ENCODE data around the gene TTLL9.
"Not testable (repeated sequence)": the region's sequence is repeated elsewhere in the genome, so short reads cannot be mapped to it uniquely, and the experiment has no call there.

Gene TTLL9

DNA sequence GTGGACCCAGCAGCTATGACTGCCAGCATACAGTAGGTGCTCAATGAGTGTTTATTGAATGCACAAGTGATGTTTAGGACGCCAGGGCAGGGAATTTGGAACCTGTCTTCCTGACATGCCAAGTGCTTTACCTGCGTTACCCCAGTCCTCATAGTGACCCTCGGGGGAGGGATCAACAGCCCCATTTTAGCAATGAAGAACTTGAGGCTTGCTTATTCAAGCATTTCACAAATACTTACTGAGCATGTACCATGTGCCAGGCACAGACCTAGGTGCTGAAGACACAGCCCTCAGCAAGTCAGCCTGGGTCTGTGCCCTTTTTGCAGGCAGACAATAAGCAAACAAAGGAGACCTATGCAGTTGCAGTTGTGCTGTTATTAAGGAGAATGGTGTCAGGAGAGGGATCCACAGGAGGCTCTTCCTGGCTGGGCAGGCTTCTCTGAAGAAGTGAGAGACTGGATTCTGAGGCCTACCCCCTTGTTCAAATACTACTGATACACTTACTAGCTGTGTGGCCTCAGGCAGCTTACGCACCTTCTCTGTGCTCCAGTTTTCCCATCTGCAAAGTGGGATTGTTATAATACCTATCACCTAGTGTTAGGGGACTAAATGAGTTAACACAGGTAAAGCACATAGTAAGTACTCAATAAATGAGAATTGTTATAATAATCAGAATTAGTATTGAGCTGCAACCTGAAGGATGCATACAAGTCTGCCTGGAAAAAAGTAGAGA lies 39.8 kb downstream of the TTLL9 start:
- no peak for DNase-seq
- H3K27me3 ChIP-seq (replicated peaks), result no peaks in the 10 kb centered on the region
- H3K4me3 ChIP-seq (ENCODE audit: low read depth, low read length), result no peak overlapping the region
- H3K27ac ChIP-seq, result no peak overlapping the region
- TF ChIP-seq CTCF (IDR thresholded peaks at IDR 0.05; ENCODE audit: low read depth, low read length, missing control alignments), result no peak
- H3K36me3 ChIP-seq (replicated peaks), result no peaks in the 10 kb centered on the region
- in situ Hi-C loops (cut with HindIII; ENCODE audit: low pct_ligation_motif_present, low sequenced_read_pairs), result no loop called here

GRCh38 chr20:31913431-31914157 lies 43.2 kb downstream of the TTLL9 start:
- Histone ChIP-seq H3K36me3 (replicated peaks) (no peaks in the 10 kb centered on the region), H3K27me3 (replicated peaks) (no peaks in the 10 kb centered on the region), H3K4me3 (ENCODE audit: low read depth, low read length) (no peak overlapping the region), H3K27ac (no peak overlapping the region)
- in situ Hi-C loops (cut with HindIII; ENCODE audit: low pct_ligation_motif_present, low sequenced_read_pairs), result no loop called here
- no peak for DNase-seq
- TF ChIP-seq CTCF (IDR thresholded peaks at IDR 0.05; ENCODE audit: low read depth, low read length, missing control alignments), result no peak

- Histone ChIP-seq H3K27me3 (replicated peaks) (no peaks in the 10 kb centered on the region), H3K4me3 (ENCODE audit: low read depth, low read length) (no peak overlapping the region), H3K27ac (no peak overlapping the region), H3K36me3 (replicated peaks) (no peaks in the 10 kb centered on the region)
- in situ Hi-C loops (cut with HindIII; ENCODE audit: low pct_ligation_motif_present, low sequenced_read_pairs), result no loop called here
- no peak for DNase-seq
- no peak for TF ChIP-seq CTCF (IDR thresholded peaks at IDR 0.05; ENCODE audit: low read depth, low read length, missing control alignments)
Measured at GRCh38 chr20:31914170-31914569, 43.7 kb downstream of the TTLL9 start.

DNA sequence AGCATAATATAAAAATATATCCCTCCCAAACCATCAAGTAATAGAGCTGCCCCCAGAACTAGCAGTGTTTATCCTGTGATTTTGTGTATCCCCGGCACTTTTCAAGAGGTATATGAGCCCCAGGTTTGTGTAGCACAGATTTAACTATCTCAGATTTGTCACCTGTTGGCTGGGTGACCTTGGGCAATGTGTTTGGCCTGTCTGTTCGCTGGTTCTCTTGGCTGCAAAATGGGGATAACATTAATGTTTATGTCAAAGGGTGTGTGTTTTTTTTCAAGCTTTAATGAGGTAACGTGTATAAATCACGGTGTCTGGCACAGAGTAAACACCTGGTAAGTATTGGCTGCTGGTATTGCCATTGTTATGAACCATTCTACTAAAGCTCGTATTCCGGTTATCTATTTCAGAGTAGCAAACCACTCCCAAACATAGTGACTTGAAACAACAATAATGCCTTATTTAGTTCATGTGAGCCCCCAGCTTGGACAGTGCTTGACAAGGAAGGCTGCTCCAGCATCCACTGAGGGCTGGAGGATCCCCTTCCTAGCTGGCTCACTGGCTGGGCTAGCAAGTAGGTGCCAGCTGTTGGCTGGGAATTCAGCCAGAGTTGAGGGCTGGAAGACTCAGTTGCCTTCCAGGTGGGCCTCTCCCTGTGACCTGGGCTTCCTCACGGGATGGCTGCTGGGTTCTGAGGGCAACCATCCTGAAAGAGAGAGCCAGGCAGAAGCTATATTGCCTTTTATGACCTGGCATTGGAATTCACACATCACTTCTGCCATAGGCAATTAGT lies 45.3 kb downstream of the TTLL9 start:
- TF ChIP-seq CTCF (IDR thresholded peaks at IDR 0.05; ENCODE audit: low read depth, low read length, missing control alignments), result no peak
- peaks cover 2% of the 10 kb centered on the region for H3K27me3 ChIP-seq (replicated peaks)
- H3K27ac ChIP-seq, result no peak overlapping the region
- no peak overlapping the region for H3K4me3 ChIP-seq (ENCODE audit: low read depth, low read length)
- in situ Hi-C loops (cut with HindIII; ENCODE audit: low pct_ligation_motif_present, low sequenced_read_pairs), result no loop called here
- no peaks in the 10 kb centered on the region for H3K36me3 ChIP-seq (replicated peaks)
- DNase-seq, result no peak

DNA sequence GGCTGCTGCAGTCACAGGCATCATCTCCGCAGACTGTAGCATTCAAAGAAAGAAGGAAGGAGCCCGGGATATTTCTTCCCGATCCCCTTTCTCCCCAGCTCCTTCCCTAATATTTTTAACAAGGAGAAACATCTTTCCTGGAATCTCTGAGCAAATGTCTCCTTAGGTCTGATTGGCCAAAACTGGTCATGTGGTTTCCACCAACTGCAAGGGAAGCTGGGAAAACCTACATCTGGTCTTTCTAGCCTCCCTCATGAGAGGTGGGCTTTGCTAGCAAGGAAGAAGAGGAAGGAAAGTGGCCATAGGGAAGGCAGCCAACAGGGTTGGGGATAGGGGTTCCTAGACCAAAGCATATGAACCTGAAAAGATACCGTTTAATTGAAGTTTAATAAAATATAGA lies 46.3 kb downstream of the TTLL9 start:
- Histone ChIP-seq H3K27ac (no peak overlapping the region), H3K27me3 (replicated peaks) (peaks cover 2% of the 10 kb centered on the region), H3K36me3 (replicated peaks) (no peaks in the 10 kb centered on the region), H3K4me3 (ENCODE audit: low read depth, low read length) (no peak overlapping the region)
- in situ Hi-C loops (cut with HindIII; ENCODE audit: low pct_ligation_motif_present, low sequenced_read_pairs), result no loop called here
- TF ChIP-seq CTCF (IDR thresholded peaks at IDR 0.05; ENCODE audit: low read depth, low read length, missing control alignments), result no peak
- no peak for DNase-seq

DNA sequence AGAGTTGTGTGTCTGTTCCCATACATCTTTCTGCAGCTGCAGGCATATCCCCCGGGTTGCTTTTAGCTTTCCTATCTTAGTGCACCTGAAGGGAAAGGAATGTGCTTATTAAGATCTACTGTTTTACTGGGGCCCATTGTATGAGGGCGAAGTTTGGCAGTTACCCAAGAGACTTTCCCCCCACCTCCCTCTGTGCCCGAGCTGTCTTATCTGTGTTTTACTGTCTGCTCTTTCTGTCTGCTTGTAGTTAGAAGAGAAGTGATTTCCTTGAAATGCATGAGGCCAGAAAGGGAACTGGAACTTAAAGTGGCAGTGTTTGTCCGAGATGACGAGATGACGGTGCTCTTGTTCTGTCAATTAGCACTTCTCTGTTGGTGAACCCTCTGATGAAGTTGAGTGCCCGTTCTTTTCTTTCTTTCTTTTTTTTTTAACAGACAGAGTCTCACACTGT lies 47.6 kb downstream of the TTLL9 start:
- H3K36me3 ChIP-seq (replicated peaks); H3K4me3 ChIP-seq (ENCODE audit: low read depth, low read length); H3K27ac ChIP-seq; H3K27me3 ChIP-seq (replicated peaks); DNase-seq; in situ Hi-C loops (cut with HindIII; ENCODE audit: low pct_ligation_motif_present, low sequenced_read_pairs): not testable (repeated sequence)

All from brain microvascular endothelial cell (primary cell).